Activated CD4-positive, alpha-beta memory T cell treated with anti-CD3 and anti-CD28 coated beads, Interleukin-2, amount 10 ng/mL, durations not matched to agents 7 days and 5 days (primary cell): ENCODE data around the gene DUS2. TPM values are rescaled to one million over a fixed set of nuclear protein-coding genes. Genes with fewer than 3 reads are reported as not detected.
A peak's percentile ranks its signal among the peaks of the same experiment; 100 is the strongest.
"Not testable (repeated sequence)": the region's sequence is repeated elsewhere in the genome, so short reads cannot be mapped to it uniquely, and the experiment has no call there.

Experiments used
- CTCF ChIA-PET: fragments of 350-600 bp; sonication (Branson Sonifier 250); formaldehyde crosslinking; loops from one replicate; lab custom pipeline; 2021; ENCODE audit warnings: antibody characterized with exemption, inconsistent platforms; lab: Charles Lee
- POLR2A ChIA-PET: fragments of 350-600 bp; sonication (Branson Sonifier 250); formaldehyde crosslinking; loops from one replicate; lab custom pipeline; 2021; ENCODE audit warnings: antibody characterized with exemption; lab: Charles Lee
- DNase-seq: peaks from one replicate; pipeline ENCODE4 v3.0.0-alpha.2; 2020
- H3K27ac Mint-ChIP-seq: one replicate; pipeline ENCODE4 v1.8.0; 2021; ENCODE audit warnings: mild to moderate bottlenecking, mixed read lengths
- H3K27me3 Mint-ChIP-seq: one replicate; pipeline ENCODE4 v1.8.0; 2021; ENCODE audit warnings: mixed read lengths
- H3K36me3 Mint-ChIP-seq: one replicate; pipeline ENCODE4 v1.8.0; 2021; ENCODE audit warnings: low read depth, mixed read lengths
- H3K4me1 Mint-ChIP-seq: one replicate; pipeline ENCODE4 v1.8.0; 2021; ENCODE audit warnings: mixed read lengths
- H3K4me3 Mint-ChIP-seq: one replicate; pipeline ENCODE4 v1.8.0; 2021; ENCODE audit warnings: mild to moderate bottlenecking, mixed read lengths
- H3K9me3 Mint-ChIP-seq: one replicate; pipeline ENCODE4 v1.8.0; 2021; ENCODE audit warnings: mixed read lengths
- total RNA-seq, 2 experiments: library from RNA; stranded (reverse); gene quantifications; one replicate each; pipeline ENCODE4 v1.2.3, GENCODE V29; 2021

Gene DUS2
- total RNA-seq, 2 experiments from 2014 or later, result 23.8 to 24.4 TPM

DNA sequence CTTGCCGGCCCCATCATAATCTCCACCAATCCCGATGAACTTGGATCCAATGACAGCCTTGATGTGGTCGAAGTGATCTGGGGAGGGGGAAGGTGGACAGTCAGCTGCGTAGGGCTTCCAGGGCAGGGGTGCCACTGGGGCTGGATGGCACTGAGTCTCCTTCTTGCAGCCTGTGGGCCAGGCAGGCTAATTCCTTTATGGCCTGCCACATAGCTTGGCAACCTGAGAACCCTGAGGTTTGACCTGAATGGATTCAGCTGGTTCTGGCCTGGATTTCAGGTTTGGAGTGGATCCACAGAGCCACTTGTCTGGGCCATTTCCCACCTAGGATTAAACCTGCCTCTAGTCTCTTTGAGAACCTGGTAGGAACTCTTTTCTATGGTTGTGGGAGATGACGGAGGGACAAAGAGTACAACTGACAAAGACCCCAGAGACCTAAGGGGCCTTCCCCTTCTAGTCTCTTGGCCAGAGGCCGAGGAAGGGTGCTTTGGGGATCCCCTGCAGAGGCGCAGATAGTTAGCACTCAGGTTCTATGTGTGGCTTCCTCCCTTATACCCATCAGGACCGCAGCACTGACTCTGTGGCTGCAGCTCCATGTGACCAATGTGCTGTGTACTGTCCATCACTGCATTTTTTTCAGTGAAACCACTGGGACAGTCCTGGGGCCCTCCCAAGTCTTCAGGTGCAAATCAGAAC, 33.6 kb upstream of the DUS2 start:
- Mint-ChIP-seq H3K4me3 (no peak overlapping the region), H3K36me3 (no peaks in the 10 kb centered on the region), H3K4me1 (peaks cover 31% of the 10 kb centered on the region), H3K9me3 (no peaks in the 10 kb centered on the region), H3K27me3 (no peaks in the 10 kb centered on the region), H3K27ac (no peak overlapping the region)
- CTCF ChIA-PET, result interaction anchor here (1.3 kb wide), 1 partner anchor 9 kb away, joined by 4 read pairs; the partner anchor contains the start of gene DPEP2
- POLR2A ChIA-PET, result interaction anchor here (1.9 kb wide), 1 partner anchor 33 kb away, joined by 8 read pairs; the partner anchor contains the start of genes DDX28 and DUS2
- DNase-seq, result no peak

DNA sequence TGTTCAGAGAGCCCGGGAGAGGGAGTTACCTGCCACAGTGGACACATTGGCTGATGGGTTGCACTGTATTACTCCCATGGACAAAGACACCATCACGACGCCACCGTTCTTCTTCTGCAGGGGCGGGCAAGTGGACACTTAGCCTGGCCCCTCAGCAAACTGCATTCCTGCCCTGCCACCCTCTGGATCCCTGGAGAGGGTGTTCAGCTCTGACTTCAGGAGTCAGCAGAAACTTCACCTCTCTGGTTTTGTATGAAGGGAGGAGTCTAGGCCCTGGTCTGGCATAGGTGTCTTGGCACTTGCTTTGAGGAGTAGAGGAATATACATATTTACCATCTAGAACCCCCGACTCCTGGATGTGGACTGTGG, 33.1 kb upstream of the DUS2 start:
- no peaks in the 10 kb centered on the region for H3K9me3 Mint-ChIP-seq
- no peak for DNase-seq
- POLR2A ChIA-PET, result interaction anchor here (1.5 to 1.9 kb wide), 2 partner anchors 16 to 33 kb away, joined by 3 to 8 read pairs; partner anchors contain the start of genes DDX28 and DUS2
- no peaks in the 10 kb centered on the region for H3K27me3 Mint-ChIP-seq
- peaks cover 29% of the 10 kb centered on the region for H3K4me1 Mint-ChIP-seq
- CTCF ChIA-PET, result interaction anchor here (1.1 kb wide), 1 partner anchor 17 kb away, joined by 3 read pairs; no protein-coding TSS in a partner anchor
- no peak overlapping the region for H3K4me3 Mint-ChIP-seq
- no peaks in the 10 kb centered on the region for H3K36me3 Mint-ChIP-seq
- H3K27ac Mint-ChIP-seq, result no peak overlapping the region

DNA sequence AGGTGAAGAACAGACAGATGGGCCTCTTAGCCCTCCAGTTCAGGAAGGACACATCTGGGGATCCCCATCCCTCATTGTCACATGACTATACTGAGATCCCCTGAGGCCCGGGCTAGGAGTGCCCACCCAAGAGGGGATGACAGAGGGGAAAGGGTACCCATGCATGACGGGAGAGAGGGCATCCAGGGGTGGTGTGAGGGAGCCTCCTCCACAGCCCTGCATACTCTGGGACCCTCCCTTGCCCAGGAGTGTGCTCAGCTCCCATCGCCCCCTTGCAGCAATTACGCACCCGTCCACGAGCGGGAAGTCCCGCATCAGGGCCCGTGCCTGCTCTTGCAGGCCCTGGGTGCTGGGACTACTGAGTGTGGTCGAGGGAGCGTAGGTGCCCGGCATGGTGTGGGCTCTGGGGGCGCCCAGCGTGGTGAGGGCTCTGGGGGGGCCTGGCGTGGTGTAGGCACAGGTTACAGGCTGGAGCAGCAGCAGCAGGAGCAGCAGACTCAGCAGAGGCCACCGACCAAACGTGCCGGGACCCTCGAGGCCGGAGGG, 30.4 kb upstream of the DUS2 start:
- Mint-ChIP-seq H3K27me3 (no peaks in the 10 kb centered on the region), H3K27ac (no peak overlapping the region), H3K9me3 (peaks cover 3% of the 10 kb centered on the region), H3K4me3 (no peak overlapping the region), H3K4me1 (peaks cover 44% of the 10 kb centered on the region), H3K36me3 (peaks cover 3% of the 10 kb centered on the region)
- no peak for DNase-seq
- ChIA-PET POLR2A (interaction anchor here (1.2 to 1.4 kb wide), 2 partner anchors 10 to 12 kb away, joined by 4 to 5 read pairs; no protein-coding TSS in a partner anchor), CTCF (interaction anchor here (1.3 to 4.7 kb wide), 3 partner anchors 10 to 77 kb away, joined by 3 to 36 read pairs (median 5); no protein-coding TSS in a partner anchor)

DNA sequence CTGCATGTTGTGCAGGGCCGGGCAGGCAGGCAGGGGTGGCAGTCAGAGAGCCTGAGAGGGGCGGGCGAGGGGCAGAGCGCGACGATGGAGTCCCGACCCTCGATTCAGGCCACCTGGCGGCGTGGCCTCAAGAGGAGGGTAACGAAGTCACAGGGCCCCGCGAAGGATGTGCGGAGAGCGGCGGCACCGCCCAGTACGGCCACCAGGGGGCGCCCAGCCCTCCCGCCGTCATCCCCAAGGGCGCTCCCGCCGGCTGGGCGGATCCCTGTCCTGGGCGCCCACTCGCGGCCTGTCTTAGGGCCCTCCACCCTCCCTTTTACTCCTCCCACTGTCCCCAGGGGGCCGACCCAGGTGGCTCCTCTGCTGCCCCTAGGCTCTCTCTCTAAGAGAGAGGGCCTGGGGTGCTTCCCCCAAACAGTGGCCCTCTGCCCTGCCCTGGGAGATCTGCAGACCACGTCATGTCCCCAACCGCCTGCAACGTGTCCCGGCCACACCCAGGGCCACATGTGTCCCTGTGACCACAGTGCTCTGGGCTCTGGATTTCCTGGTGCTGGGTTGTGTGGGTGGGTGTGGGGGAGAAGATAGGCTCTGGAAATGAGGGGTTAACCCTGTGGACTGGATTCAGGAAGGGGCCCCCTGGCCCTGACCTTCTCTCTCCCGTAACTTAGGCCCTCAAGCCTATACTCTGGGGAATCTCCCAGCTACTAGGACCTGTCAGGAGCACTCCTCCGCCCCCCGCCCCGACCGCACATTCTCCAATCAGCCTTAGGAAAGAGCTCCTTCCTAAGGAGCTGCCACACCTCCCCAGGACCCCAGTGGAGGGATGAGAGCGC, 29.7 kb upstream of the DUS2 start:
- Mint-ChIP-seq H3K4me3 (peak overlapping the region; percentile 71), H3K36me3 (peaks cover 3% of the 10 kb centered on the region), H3K27me3 (no peaks in the 10 kb centered on the region), H3K4me1 (peaks cover 41% of the 10 kb centered on the region), H3K9me3 (peaks cover 3% of the 10 kb centered on the region), H3K27ac (peak overlapping the region; percentile 97)
- CTCF ChIA-PET, result interaction anchor here (1.0 to 4.7 kb wide), 11 partner anchors 9 to 174 kb away, joined by 3 to 36 read pairs (median 4); partner anchors contain the start of genes DDX28 and DUS2
- DNase-seq, result peak; percentile 85
- POLR2A ChIA-PET, result interaction anchor here (1.0 to 3.3 kb wide), 6 partner anchors 9 to 70 kb away, joined by 3 to 27 read pairs (median 6); partner anchors contain the start of genes DDX28, DUS2 and PSMB10

DNA sequence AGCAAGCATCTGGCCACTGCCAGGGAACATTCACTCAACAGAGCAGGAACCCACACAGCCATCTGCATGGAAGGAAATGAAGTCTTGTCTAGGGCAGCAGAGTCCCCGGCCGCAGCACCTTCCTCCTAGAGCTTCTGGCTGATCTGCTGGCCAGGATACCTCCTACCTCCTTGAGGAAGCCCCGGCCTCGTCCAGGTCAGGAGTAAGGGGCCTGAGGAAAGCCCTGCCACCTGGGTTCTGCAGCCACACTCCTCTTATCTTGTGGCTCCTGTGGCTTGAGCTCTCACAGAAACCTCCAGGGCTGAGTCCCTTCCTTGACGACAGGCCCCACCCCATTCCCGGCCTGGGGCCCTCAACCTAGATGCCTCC, 29.1 kb upstream of the DUS2 start:
- Mint-ChIP-seq H3K27ac (peak overlapping the region; percentile 97), H3K4me3 (peak overlapping the region; percentile 71), H3K4me1 (peaks cover 46% of the 10 kb centered on the region)
- not testable (repeated sequence) for H3K9me3 Mint-ChIP-seq, H3K27me3 Mint-ChIP-seq, H3K36me3 Mint-ChIP-seq
- POLR2A ChIA-PET, result interaction anchor here (1.0 to 3.3 kb wide), 6 partner anchors 9 to 69 kb away, joined by 3 to 27 read pairs (median 6); partner anchors contain the start of genes DDX28, DUS2 and PSMB10
- CTCF ChIA-PET, result interaction anchor here (1.0 to 4.7 kb wide), 11 partner anchors 10 to 173 kb away, joined by 3 to 36 read pairs (median 4); partner anchors contain the start of genes DDX28 and DUS2
- DNase-seq, result peak; percentile 33

DNA sequence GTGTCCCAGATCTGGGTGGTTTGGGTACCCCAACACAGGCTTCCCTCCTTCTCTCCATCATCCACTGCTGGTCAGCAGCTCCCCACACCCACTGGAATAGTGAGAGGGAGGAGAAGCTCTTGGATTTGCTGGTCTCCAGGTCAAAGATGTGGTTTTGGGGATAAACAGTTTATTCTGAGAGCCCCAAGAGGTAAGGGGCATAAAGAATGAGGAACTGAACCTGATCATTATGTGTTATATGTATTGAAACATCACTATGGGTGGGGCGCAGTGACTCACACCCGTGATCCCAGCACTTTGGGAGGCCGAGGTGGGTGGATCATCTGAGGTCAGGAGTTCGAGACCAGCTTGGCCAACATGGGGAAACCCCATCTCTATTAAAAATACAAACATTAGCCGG, 27.7 kb upstream of the DUS2 start:
- H3K27me3 Mint-ChIP-seq, result no peaks in the 10 kb centered on the region
- CTCF ChIA-PET, result interaction anchor here (0.6 to 4.7 kb wide), 4 partner anchors 10 to 45 kb away, joined by 3 to 36 read pairs (median 6); no protein-coding TSS in a partner anchor
- H3K27ac Mint-ChIP-seq, result peak overlapping the region; percentile 81
- DNase-seq, result peak; percentile 28
- H3K36me3 Mint-ChIP-seq, result peaks cover 12% of the 10 kb centered on the region
- no peak overlapping the region for H3K4me3 Mint-ChIP-seq
- POLR2A ChIA-PET, result interaction anchor here (0.8 to 3.3 kb wide), 5 partner anchors 10 to 59 kb away, joined by 3 to 27 read pairs (median 4); partner anchors contain the start of genes DDX28, DUS2 and PSMB10
- peaks cover 58% of the 10 kb centered on the region for H3K4me1 Mint-ChIP-seq
- peaks cover 9% of the 10 kb centered on the region for H3K9me3 Mint-ChIP-seq

DNA sequence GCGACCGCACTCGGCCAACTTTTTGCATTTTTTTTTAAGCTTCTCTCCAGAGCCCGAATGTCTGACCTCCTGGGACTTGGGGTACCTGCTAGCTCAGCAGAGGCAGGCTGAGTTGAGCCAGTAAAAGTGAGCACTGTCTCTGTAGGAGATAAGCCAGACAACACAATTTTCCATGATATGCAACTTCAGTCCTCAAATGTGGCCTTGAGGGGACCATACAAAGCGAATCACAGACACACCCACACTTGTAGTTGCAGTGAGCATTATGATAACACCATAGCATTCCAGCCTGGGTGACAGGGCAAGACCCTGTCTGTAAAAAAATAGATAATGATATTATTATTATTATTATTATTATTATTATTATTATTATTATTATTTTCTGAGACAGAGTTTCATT, 26.4 kb upstream of the DUS2 start:
- no peak for DNase-seq
- POLR2A ChIA-PET, result interaction anchor here (3.3 kb wide), 1 partner anchor 25 kb away, joined by 27 read pairs; the partner anchor contains the start of genes DDX28 and DUS2
- Mint-ChIP-seq H3K36me3 (peaks cover 12% of the 10 kb centered on the region), H3K27me3 (no peaks in the 10 kb centered on the region), H3K4me3 (no peak overlapping the region), H3K27ac (no peak overlapping the region), H3K4me1 (peaks cover 66% of the 10 kb centered on the region), H3K9me3 (peaks cover 9% of the 10 kb centered on the region)
- CTCF ChIA-PET, result interaction anchor here (0.6 to 4.7 kb wide), 6 partner anchors 9 to 44 kb away, joined by 3 to 36 read pairs (median 3); no protein-coding TSS in a partner anchor

DNA sequence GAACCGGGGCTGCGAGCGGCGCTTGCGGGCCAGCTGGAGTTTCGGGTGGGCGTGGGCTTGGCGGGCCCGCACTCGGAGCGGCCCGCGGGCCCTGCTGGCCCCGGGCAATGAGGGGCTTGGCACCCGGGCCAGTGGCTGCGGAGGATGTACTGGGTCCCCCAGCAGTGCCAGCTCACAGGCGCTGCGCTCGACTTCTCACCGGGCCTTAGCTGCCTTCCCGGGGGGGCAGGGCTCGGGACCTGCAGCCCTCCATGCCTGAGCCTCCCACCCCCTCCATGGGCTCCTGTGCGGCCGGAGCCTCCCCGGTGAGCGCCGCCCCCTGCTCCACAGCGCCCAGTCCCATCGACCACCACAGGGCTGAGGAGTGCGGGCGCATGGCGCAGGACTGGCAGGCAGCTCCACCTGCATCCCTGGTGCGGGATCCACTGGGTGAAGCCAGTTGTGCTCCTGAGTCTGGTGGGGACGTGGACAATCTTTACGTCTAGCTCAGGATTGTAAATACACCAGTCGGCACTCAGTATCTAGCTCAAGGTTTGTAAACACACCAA, 24.8 kb upstream of the DUS2 start:
- H3K9me3 Mint-ChIP-seq, DNase-seq, H3K27me3 Mint-ChIP-seq, H3K4me3 Mint-ChIP-seq: not testable (repeated sequence)
- H3K4me1 Mint-ChIP-seq, result peaks cover 58% of the 10 kb centered on the region
- ChIA-PET POLR2A (interaction anchor here (0.9 to 4.0 kb wide), 10 partner anchors 14 to 87 kb away, joined by 3 to 36 read pairs (median 6); partner anchors contain the start of genes DDX28, DUS2, NFATC3 and PSMB10), CTCF (interaction anchor here (0.7 to 3.5 kb wide), 7 partner anchors 10 to 87 kb away, joined by 3 to 16 read pairs (median 4); partner anchors contain the start of genes DDX28, DUS2, LCAT and NFATC3)
- H3K27ac Mint-ChIP-seq, result peak overlapping the region; percentile 89
- peaks cover 12% of the 10 kb centered on the region for H3K36me3 Mint-ChIP-seq

DNA sequence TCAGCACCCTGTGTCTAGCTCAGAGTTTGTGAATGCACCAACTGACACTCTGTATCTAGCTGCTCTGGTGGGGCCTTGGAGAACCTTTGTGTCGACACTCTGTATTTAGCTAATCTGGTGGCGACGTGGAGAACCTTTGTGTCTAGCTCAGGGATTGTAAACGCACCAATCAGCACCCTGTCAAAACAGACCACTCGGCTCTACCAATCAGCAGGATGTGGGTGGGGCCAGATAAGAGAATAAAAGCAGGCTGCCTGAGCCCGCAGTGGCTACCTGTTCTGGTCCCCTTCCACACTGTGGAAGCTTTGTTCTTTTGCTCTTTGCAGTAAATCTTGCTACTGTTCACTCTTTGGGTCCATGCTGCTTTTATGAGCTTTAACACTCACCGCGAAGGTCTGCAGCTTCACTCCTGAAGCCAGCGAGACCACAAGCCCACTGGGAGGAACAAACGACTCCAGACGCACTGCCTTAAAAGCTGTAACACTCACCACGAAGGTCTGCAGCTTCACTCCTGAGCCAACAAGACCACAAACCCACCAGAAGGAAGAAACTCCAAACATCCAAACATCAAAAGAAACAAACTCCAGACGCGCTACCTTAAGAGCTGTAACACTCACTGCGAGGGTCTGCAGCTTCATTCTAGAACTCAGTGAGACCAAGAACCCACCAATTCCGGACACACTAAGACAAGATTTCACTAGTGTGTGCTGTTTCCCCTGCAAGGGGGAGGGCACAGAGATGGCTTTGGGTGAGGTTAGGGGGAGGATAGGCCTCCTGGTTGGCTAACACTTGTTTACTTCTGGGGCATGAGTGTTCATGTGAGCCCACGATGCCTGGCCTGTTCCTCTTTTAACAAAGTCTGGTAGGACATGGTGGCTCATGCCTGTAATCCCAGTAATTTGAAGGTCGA, 24.1 kb upstream of the DUS2 start, which contains the start of gene DPEP2:
DPEP2 (minus strand) TSS at position 706 of the 910 bp plus-strand sequence. CDS start 6,272 bp downstream, outside the sequence.
- Mint-ChIP-seq H3K4me3 (peak within 1 kb of the TSS; percentile 69), H3K4me1 (peaks cover 50% of the 10 kb centered on the region), H3K27ac (peak within 1 kb of the TSS; percentile 89), H3K36me3 (peaks cover 12% of the 10 kb centered on the region)
- not testable (repeated sequence) for H3K9me3 Mint-ChIP-seq, H3K27me3 Mint-ChIP-seq
- peak; percentile 58 for DNase-seq
- POLR2A ChIA-PET, result interaction anchor here (0.7 to 4.0 kb wide), 14 partner anchors 11 to 437 kb away, joined by 3 to 36 read pairs (median 4); partner anchors contain the start of genes CTCF, DDX28, DPEP2NB and DUS2
- CTCF ChIA-PET, result interaction anchor here (0.6 to 3.5 kb wide), 9 partner anchors 10 to 183 kb away, joined by 3 to 16 read pairs (median 4); partner anchors contain the start of genes DDX28, DUS2, LCAT and NFATC3

DNA sequence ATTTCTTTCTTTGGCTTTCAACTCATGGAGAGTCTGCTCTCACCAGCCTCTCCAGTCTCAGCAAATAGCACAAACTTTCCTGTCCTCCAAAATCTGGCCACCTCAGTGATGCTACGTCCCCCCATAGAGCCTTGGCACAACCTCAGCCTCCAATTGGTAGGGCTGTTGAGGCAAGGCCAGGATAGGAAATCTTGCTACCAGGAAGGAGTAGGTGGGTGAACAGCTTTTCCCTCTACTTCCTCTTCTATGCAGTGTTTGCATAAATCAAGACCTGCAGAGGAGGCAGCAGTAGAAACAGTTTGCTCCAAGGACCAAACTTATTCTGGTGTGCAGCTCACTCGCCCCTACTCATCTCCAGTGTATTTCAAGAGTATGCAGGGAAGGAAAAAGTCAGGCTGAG, 23.1 kb upstream of the DUS2 start:
- peaks cover 9% of the 10 kb centered on the region for H3K9me3 Mint-ChIP-seq
- no peaks in the 10 kb centered on the region for H3K27me3 Mint-ChIP-seq
- CTCF ChIA-PET, result interaction anchor here (1.4 to 3.5 kb wide), 3 partner anchors 23 to 85 kb away, joined by 4 to 16 read pairs (median 4); partner anchors contain the start of genes DDX28, DUS2 and NFATC3
- peaks cover 49% of the 10 kb centered on the region for H3K4me1 Mint-ChIP-seq
- peak overlapping the region; percentile 69 for H3K4me3 Mint-ChIP-seq
- peaks cover 12% of the 10 kb centered on the region for H3K36me3 Mint-ChIP-seq
- POLR2A ChIA-PET, result interaction anchor here (0.9 to 4.0 kb wide), 3 partner anchors 23 to 85 kb away, joined by 3 to 36 read pairs (median 15); partner anchors contain the start of genes DDX28, DUS2, NFATC3 and SLC12A4
- DNase-seq, result no peak
- H3K27ac Mint-ChIP-seq, result peak overlapping the region; percentile 89
